ENCODE results near the gene FRMD4A.
"Not testable (repeated sequence)": the region's sequence is repeated elsewhere in the genome, so short reads cannot be mapped to it uniquely, and the experiment has no call there.

Gene FRMD4A

DNA sequence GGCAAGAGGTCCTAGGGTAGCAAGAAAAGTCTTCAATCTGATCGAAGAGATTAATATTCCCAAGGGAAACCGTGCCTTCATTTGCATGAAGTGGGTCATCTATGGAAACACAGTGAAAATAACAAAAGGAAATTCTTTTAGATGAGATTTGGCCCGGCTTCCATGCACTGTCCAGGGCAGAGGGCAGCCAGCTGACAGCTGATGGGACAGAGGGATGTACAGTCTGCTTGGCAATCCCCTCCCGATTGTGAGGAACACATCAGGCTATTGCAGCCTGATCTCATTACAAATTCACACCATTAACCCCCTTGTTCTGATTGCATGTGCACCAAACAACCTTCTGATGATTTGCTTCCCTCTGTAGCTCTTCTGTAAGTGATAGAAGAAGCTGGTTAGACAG lies 105.3 kb downstream of the FRMD4A start:
- Histone ChIP-seq H3K27me3 (replicated peaks; ENCODE audit: control insufficient read depth, insufficient read depth, low read length, poor library complexity, severe bottlenecking) (no peaks in the 10 kb centered on the region), H3K4me3 (ENCODE audit: insufficient read depth, low read depth, low read length, poor library complexity, severe bottlenecking) (no peak overlapping the region), H3K9me3 (ENCODE audit: control insufficient read depth, low read length) (no peaks in the 10 kb centered on the region), H3K36me3 (ENCODE audit: control insufficient read depth, insufficient read depth, low read length) (no peaks in the 10 kb centered on the region), H3K27ac (ENCODE audit: insufficient read depth, low read length, poor library complexity, severe bottlenecking) (no peak overlapping the region), H3K4me1 (ENCODE audit: control insufficient read depth, insufficient read depth, low read length, poor library complexity, severe bottlenecking) (no peaks in the 10 kb centered on the region)
- DNase-seq, result no peak

- Histone ChIP-seq H3K27ac (ENCODE audit: insufficient read depth, low read length, poor library complexity, severe bottlenecking) (no peak overlapping the region), H3K4me3 (ENCODE audit: insufficient read depth, low read depth, low read length, poor library complexity, severe bottlenecking) (no peak overlapping the region), H3K4me1 (ENCODE audit: control insufficient read depth, insufficient read depth, low read length, poor library complexity, severe bottlenecking) (no peaks in the 10 kb centered on the region), H3K27me3 (replicated peaks; ENCODE audit: control insufficient read depth, insufficient read depth, low read length, poor library complexity, severe bottlenecking) (no peaks in the 10 kb centered on the region), H3K9me3 (ENCODE audit: control insufficient read depth, low read length) (no peaks in the 10 kb centered on the region), H3K36me3 (ENCODE audit: control insufficient read depth, insufficient read depth, low read length) (no peaks in the 10 kb centered on the region)
- DNase-seq, result no peak
Measured at GRCh38 chr10:14220026-14220425, 110.7 kb downstream of the FRMD4A start.

DNA sequence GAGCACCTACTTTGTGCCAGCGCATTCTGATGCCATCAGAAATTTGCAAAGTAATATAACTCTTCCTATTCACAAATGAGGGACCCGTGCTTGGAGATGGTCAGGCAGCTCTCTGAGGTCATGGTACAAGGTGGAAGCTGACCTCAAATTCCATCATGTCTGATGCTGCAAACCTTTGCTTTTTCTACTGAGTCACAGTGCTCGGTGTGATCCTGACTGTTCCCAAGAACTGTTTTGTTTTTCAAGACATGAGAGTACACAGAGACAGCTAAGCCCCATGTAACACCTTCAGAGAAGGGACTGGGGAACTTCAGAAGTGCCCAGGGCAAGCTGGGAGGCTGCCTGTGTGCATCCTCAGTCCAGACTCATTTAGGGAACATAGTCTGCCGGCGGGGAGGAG lies 111.3 kb downstream of the FRMD4A start:
- H3K4me1 ChIP-seq (ENCODE audit: control insufficient read depth, insufficient read depth, low read length, poor library complexity, severe bottlenecking), result no peaks in the 10 kb centered on the region
- no peak for DNase-seq
- no peaks in the 10 kb centered on the region for H3K9me3 ChIP-seq (ENCODE audit: control insufficient read depth, low read length)
- no peak overlapping the region for H3K27ac ChIP-seq (ENCODE audit: insufficient read depth, low read length, poor library complexity, severe bottlenecking)
- H3K36me3 ChIP-seq (ENCODE audit: control insufficient read depth, insufficient read depth, low read length), result no peaks in the 10 kb centered on the region
- H3K4me3 ChIP-seq (ENCODE audit: insufficient read depth, low read depth, low read length, poor library complexity, severe bottlenecking), result no peak overlapping the region
- H3K27me3 ChIP-seq (replicated peaks; ENCODE audit: control insufficient read depth, insufficient read depth, low read length, poor library complexity, severe bottlenecking), result no peaks in the 10 kb centered on the region

DNA sequence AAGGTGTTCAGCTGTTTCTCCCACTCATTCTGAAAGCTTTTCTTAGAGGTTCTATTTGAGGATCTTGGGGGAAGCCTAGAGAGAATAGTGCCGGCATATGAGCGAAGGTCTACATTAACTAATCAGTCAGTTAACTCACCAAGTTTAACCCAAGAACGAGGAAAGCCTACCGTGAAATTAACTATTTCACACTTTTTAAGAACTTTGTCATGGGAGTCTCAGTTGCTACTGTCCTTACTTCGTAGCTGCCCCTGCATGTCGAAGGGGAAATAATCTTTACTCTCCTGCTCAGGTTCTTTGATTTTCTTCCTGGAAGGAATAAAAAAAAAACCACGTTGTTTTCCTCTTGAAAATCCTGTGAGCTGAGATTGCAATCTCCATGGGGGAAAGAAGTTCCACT lies 115.1 kb downstream of the FRMD4A start:
- Histone ChIP-seq H3K4me1 (ENCODE audit: control insufficient read depth, insufficient read depth, low read length, poor library complexity, severe bottlenecking) (no peaks in the 10 kb centered on the region), H3K4me3 (ENCODE audit: insufficient read depth, low read depth, low read length, poor library complexity, severe bottlenecking) (no peak overlapping the region), H3K36me3 (ENCODE audit: control insufficient read depth, insufficient read depth, low read length) (no peaks in the 10 kb centered on the region), H3K27ac (ENCODE audit: insufficient read depth, low read length, poor library complexity, severe bottlenecking) (no peak overlapping the region), H3K9me3 (ENCODE audit: control insufficient read depth, low read length) (no peaks in the 10 kb centered on the region), H3K27me3 (replicated peaks; ENCODE audit: control insufficient read depth, insufficient read depth, low read length, poor library complexity, severe bottlenecking) (no peaks in the 10 kb centered on the region)
- DNase-seq, result no peak

DNA sequence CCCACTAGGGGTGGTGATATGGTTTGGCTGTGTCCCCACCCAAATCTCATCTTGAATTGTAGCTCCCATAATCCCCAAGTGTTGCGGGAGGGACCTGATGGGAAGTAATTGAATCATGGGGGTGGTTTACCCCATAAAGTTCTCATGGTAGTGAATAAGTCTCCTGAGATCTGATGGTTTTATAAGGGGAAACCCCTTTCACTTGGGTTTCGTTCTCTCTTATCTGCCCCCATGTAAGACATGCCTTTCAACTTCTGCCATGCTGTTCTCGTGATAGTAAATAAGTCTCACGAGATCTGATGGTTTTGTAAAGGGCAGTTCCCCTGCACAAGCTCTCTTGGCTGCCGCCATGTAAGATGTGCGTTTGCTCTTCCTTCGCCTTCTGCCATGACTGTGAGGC lies 117.0 kb downstream of the FRMD4A start:
- not testable (repeated sequence) for H3K27me3 ChIP-seq (replicated peaks; ENCODE audit: control insufficient read depth, insufficient read depth, low read length, poor library complexity, severe bottlenecking); H3K4me1 ChIP-seq (ENCODE audit: control insufficient read depth, insufficient read depth, low read length, poor library complexity, severe bottlenecking); DNase-seq; H3K4me3 ChIP-seq (ENCODE audit: insufficient read depth, low read depth, low read length, poor library complexity, severe bottlenecking); H3K9me3 ChIP-seq (ENCODE audit: control insufficient read depth, low read length); H3K36me3 ChIP-seq (ENCODE audit: control insufficient read depth, insufficient read depth, low read length); H3K27ac ChIP-seq (ENCODE audit: insufficient read depth, low read length, poor library complexity, severe bottlenecking)

GRCh38 chr10:14211610-14212009 lies 119.1 kb downstream of the FRMD4A start:
- Histone ChIP-seq H3K36me3 (ENCODE audit: control insufficient read depth, insufficient read depth, low read length) (no peaks in the 10 kb centered on the region), H3K4me3 (ENCODE audit: insufficient read depth, low read depth, low read length, poor library complexity, severe bottlenecking) (no peak overlapping the region), H3K4me1 (ENCODE audit: control insufficient read depth, insufficient read depth, low read length, poor library complexity, severe bottlenecking) (no peaks in the 10 kb centered on the region), H3K27me3 (replicated peaks; ENCODE audit: control insufficient read depth, insufficient read depth, low read length, poor library complexity, severe bottlenecking) (no peaks in the 10 kb centered on the region), H3K9me3 (ENCODE audit: control insufficient read depth, low read length) (no peaks in the 10 kb centered on the region), H3K27ac (ENCODE audit: insufficient read depth, low read length, poor library complexity, severe bottlenecking) (no peak overlapping the region)
- DNase-seq, result no peak

GRCh38 chr10:14208231-14208630 lies 122.5 kb downstream of the FRMD4A start:
- H3K4me1 ChIP-seq (ENCODE audit: control insufficient read depth, insufficient read depth, low read length, poor library complexity, severe bottlenecking), result no peaks in the 10 kb centered on the region

DNA sequence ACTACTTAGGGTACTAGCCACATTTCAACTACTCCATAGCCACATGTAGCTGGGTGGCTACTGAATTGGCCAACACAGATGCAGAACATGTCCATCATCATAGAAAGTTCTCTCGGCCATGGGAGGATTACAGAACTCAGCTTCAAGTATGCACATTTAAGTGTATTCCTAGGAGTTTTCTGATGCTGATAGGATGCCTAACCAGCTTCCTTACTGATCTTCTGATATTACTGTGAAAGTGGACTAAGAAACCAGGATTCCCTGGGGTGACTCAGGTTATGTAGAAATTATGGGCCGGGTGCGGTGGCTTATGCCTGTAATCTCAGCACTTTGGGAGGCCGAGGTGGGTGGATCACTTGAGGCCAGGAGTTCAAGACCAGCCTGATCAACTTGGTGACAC lies 125.5 kb downstream of the FRMD4A start:
- no peak for DNase-seq
- H3K4me1 ChIP-seq (ENCODE audit: control insufficient read depth, insufficient read depth, low read length, poor library complexity, severe bottlenecking), result no peaks in the 10 kb centered on the region
- H3K9me3 ChIP-seq (ENCODE audit: control insufficient read depth, low read length), result no peaks in the 10 kb centered on the region
- H3K27me3 ChIP-seq (replicated peaks; ENCODE audit: control insufficient read depth, insufficient read depth, low read length, poor library complexity, severe bottlenecking), result peaks cover 3% of the 10 kb centered on the region
- no peaks in the 10 kb centered on the region for H3K36me3 ChIP-seq (ENCODE audit: control insufficient read depth, insufficient read depth, low read length)
- H3K27ac ChIP-seq (ENCODE audit: insufficient read depth, low read length, poor library complexity, severe bottlenecking), result no peak overlapping the region
- H3K4me3 ChIP-seq (ENCODE audit: insufficient read depth, low read depth, low read length, poor library complexity, severe bottlenecking), result no peak overlapping the region

More at GRCh38 chr10:14208231-14208630, 122.5 kb downstream of the FRMD4A start:
- no peak overlapping the region for H3K4me3 ChIP-seq (ENCODE audit: insufficient read depth, low read depth, low read length, poor library complexity, severe bottlenecking)
- no peaks in the 10 kb centered on the region for H3K9me3 ChIP-seq (ENCODE audit: control insufficient read depth, low read length)
- peaks cover 3% of the 10 kb centered on the region for H3K27me3 ChIP-seq (replicated peaks; ENCODE audit: control insufficient read depth, insufficient read depth, low read length, poor library complexity, severe bottlenecking)
- no peaks in the 10 kb centered on the region for H3K36me3 ChIP-seq (ENCODE audit: control insufficient read depth, insufficient read depth, low read length)
- no peak for DNase-seq
- H3K27ac ChIP-seq (ENCODE audit: insufficient read depth, low read length, poor library complexity, severe bottlenecking), result no peak overlapping the region

- no peak overlapping the region for H3K4me3 ChIP-seq (ENCODE audit: insufficient read depth, low read depth, low read length, poor library complexity, severe bottlenecking)
- peaks cover 3% of the 10 kb centered on the region for H3K27me3 ChIP-seq (replicated peaks; ENCODE audit: control insufficient read depth, insufficient read depth, low read length, poor library complexity, severe bottlenecking)
- H3K9me3 ChIP-seq (ENCODE audit: control insufficient read depth, low read length), result no peaks in the 10 kb centered on the region
- H3K4me1 ChIP-seq (ENCODE audit: control insufficient read depth, insufficient read depth, low read length, poor library complexity, severe bottlenecking), result no peaks in the 10 kb centered on the region
- H3K36me3 ChIP-seq (ENCODE audit: control insufficient read depth, insufficient read depth, low read length), result no peaks in the 10 kb centered on the region
- DNase-seq, result no peak
- no peak overlapping the region for H3K27ac ChIP-seq (ENCODE audit: insufficient read depth, low read length, poor library complexity, severe bottlenecking)
Measured at GRCh38 chr10:14200698-14201544, 129.8 kb downstream of the FRMD4A start.

DNA sequence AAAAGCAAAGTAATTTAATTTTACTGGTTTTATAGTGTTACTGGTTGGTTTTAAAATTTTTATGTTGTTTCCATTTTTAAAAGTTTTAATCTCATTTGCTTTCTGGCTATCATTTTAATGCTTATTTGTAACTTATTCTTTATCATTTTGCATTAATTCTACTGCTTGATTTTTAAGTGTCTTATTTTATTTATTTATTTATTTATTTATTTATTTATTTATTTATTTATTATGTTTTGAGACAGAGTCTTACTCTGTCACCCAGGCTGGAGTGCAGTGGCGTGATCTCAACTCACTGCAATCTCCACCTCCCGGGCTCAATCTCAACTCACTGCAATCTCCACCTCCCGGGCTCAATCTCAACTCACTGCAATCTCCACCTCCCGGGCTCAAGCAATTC lies 131.6 kb downstream of the FRMD4A start:
- H3K9me3 ChIP-seq (ENCODE audit: control insufficient read depth, low read length); H3K4me1 ChIP-seq (ENCODE audit: control insufficient read depth, insufficient read depth, low read length, poor library complexity, severe bottlenecking); DNase-seq; H3K4me3 ChIP-seq (ENCODE audit: insufficient read depth, low read depth, low read length, poor library complexity, severe bottlenecking); H3K27me3 ChIP-seq (replicated peaks; ENCODE audit: control insufficient read depth, insufficient read depth, low read length, poor library complexity, severe bottlenecking); H3K36me3 ChIP-seq (ENCODE audit: control insufficient read depth, insufficient read depth, low read length); H3K27ac ChIP-seq (ENCODE audit: insufficient read depth, low read length, poor library complexity, severe bottlenecking): not testable (repeated sequence)

All from effector memory CD4-positive, alpha-beta T cell (primary cell).